Measurements from ENCODE around the gene CINP. TPM values are rescaled to one million over a fixed set of nuclear protein-coding genes. Genes with fewer than 3 reads are reported as not detected.
A peak's percentile ranks its signal among the peaks of the same experiment; 100 is the strongest.

Gene CINP
- total RNA-seq, 1 donor from 2014 or later, result 34.2 TPM

DNA sequence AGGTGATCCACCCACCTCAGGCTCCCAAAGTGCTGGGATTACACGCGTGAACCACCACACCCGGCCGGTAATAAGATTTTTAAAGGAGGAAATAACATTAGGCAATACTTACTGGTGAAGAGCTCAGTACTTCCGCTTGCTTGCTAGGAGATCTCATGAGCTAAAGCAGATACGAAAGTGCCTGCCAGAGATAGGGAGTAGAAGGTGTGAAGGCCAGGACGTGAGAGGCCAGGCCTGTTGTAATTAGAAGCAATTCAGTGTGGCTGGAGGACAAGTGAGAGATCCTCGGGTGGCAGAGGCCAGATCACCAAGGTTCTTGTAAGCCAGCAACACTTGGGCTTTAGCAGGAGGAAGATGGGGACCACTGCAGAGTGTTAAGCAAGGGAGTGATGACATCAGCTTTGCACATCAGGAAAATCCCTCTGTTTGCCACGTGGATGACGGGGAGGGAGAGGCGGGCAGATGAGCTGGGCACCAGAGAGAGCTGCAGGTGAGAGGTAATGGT, 7.7 kb upstream of the CINP start:
- no peak for DNase-seq (ENCODE audit: extremely low spot score, unreplicated experiment)
- peaks cover 7% of the 10 kb centered on the region for H3K36me3 Mint-ChIP-seq
- no peak for TF ChIP-seq CTCF (conservative IDR thresholded peaks at IDR 0.05)
- H3K27ac Mint-ChIP-seq, result no peak overlapping the region
- H3K4me1 Mint-ChIP-seq (ENCODE audit: unreplicated experiment), result peaks cover 5% of the 10 kb centered on the region
- no peaks in the 10 kb centered on the region for H3K9me3 Mint-ChIP-seq
- H3K27me3 Mint-ChIP-seq, result no peaks in the 10 kb centered on the region
- H3K4me3 Mint-ChIP-seq, result no peak overlapping the region

GRCh38 chr14:102363182-102363943, 673 bp upstream of the CINP start:
- H3K4me3 Mint-ChIP-seq, result no peak overlapping the region
- no peaks in the 10 kb centered on the region for H3K9me3 Mint-ChIP-seq
- no peak for TF ChIP-seq CTCF (conservative IDR thresholded peaks at IDR 0.05)
- peaks cover 5% of the 10 kb centered on the region for H3K4me1 Mint-ChIP-seq (ENCODE audit: unreplicated experiment)
- peak overlapping the region; percentile 92 for H3K27ac Mint-ChIP-seq
- peaks cover 3% of the 10 kb centered on the region for H3K36me3 Mint-ChIP-seq
- no peak for DNase-seq (ENCODE audit: extremely low spot score, unreplicated experiment)
- H3K27me3 Mint-ChIP-seq, result no peaks in the 10 kb centered on the region

- no peaks in the 10 kb centered on the region for H3K27me3 Mint-ChIP-seq
- peak overlapping the region; percentile 93 for H3K27ac Mint-ChIP-seq
- DNase-seq (ENCODE audit: extremely low spot score, unreplicated experiment), result no peak
Observed at GRCh38 chr14:102362084-102362483, 606 bp downstream of the CINP start.

DNA sequence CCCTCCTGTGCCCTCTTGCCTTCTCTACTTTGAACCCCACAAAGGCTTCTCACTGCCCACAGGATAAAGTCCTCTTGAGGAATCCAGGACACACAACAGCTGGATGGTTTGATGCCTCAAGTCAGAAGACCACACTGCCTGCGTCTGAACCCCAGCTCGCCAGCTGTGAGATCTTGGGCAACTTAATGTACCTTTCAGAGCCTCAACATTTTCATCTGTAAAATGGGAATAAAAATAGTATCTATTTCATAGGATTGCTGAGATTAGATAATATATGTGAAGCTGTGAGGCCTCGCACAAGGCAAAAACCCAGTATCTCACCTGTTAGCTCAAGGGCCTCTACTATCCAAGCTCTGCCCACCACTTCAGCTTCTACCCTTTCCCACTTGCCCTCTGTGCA, 2.3 kb downstream of the CINP start:
- peak overlapping the region; percentile 77 for H3K27ac Mint-ChIP-seq
- no peaks in the 10 kb centered on the region for H3K9me3 Mint-ChIP-seq
- H3K4me1 Mint-ChIP-seq (ENCODE audit: unreplicated experiment), result peaks cover 5% of the 10 kb centered on the region
- H3K36me3 Mint-ChIP-seq, result peaks cover 9% of the 10 kb centered on the region
- no peaks in the 10 kb centered on the region for H3K27me3 Mint-ChIP-seq
- H3K4me3 Mint-ChIP-seq, result peak overlapping the region; percentile 69
- TF ChIP-seq CTCF (conservative IDR thresholded peaks at IDR 0.05), result no peak
- DNase-seq (ENCODE audit: extremely low spot score, unreplicated experiment), result no peak

More at GRCh38 chr14:102362084-102362483, 606 bp downstream of the CINP start:
- Mint-ChIP-seq H3K4me3 (peak overlapping the region; percentile 96), H3K9me3 (no peaks in the 10 kb centered on the region), H3K4me1 (ENCODE audit: unreplicated experiment) (peaks cover 5% of the 10 kb centered on the region), H3K36me3 (peaks cover 4% of the 10 kb centered on the region)
- no peak for TF ChIP-seq CTCF (conservative IDR thresholded peaks at IDR 0.05)

GRCh38 chr14:102359341-102359740, 3.3 kb downstream of the CINP start:
- H3K4me3 Mint-ChIP-seq, result no peak overlapping the region
- no peaks in the 10 kb centered on the region for H3K27me3 Mint-ChIP-seq
- H3K36me3 Mint-ChIP-seq, result peaks cover 11% of the 10 kb centered on the region

More at GRCh38 chr14:102359341-102359740, 3.3 kb downstream of the CINP start:
- no peak for TF ChIP-seq CTCF (conservative IDR thresholded peaks at IDR 0.05)
- no peak for DNase-seq (ENCODE audit: extremely low spot score, unreplicated experiment)
- Mint-ChIP-seq H3K4me1 (ENCODE audit: unreplicated experiment) (peaks cover 5% of the 10 kb centered on the region), H3K27ac (no peak overlapping the region), H3K9me3 (no peaks in the 10 kb centered on the region)

All from type B pancreatic cell (in vitro differentiated cells).